A549 (cell line): ENCODE results near the gene CSNK2A3. TPM values are rescaled to one million over a fixed set of nuclear protein-coding genes. Genes with fewer than 3 reads are reported as not detected.
"Not testable (repeated sequence)": the region's sequence is repeated elsewhere in the genome, so short reads cannot be mapped to it uniquely, and the experiment has no call there.

Experiments
- ATAC-seq, 2 experiments: fragments of 200-7000 bp in 1 of 2; fragments of >200 bp in 1 of 2; cut with Nextera tagmentation in 1 of 2; cut with Tn5 transposase in 1 of 2; 3 replicates each; pipeline versions ENCODE4 v1.8.0 to v1.9.1; 2018 to 2020; ENCODE audit warnings: mild to moderate bottlenecking in 1 of 2, moderate library complexity in 1 of 2
- CTCF ChIA-PET: fragments of 300-600 bp; sonication (Branson Sonifier 250); formaldehyde crosslinking; extraction: SDS; loops from one replicate; lab custom pipeline; 2021; ENCODE audit warnings: antibody characterized with exemption, inconsistent platforms; lab: Yijun Ruan, JAX
- POLR2A ChIA-PET: fragments of 350-600 bp; formaldehyde crosslinking; extraction: SDS; loops from one replicate; lab custom pipeline; 2021; ENCODE audit warnings: antibody characterized with exemption, inconsistent platforms; lab: Yijun Ruan, JAX
- DNase-seq, 2 experiments: peaks; one replicate each; pipeline versions ENCODE4 v3.0.0 to v3.0.0-alpha.2; 2011 to 2016; ENCODE audit warnings: low read depth in 1 of 2, low spot score in 1 of 2
- FAIRE-seq: peaks from 2 replicates; lab custom pipeline; 2011; peaks lifted over from hg19 to GRCh38; lab: Jason Lieb, UNC
- H3K27ac ChIP-seq, 2 experiments: fragments of >200 bp; sonication (Bioruptor Twin); formaldehyde crosslinking; 3 replicates each; pipeline ENCODE4 v1.5.1; 2016 to 2017
- H3K4me1 ChIP-seq: fragments of >200 bp; sonication (Bioruptor Twin); formaldehyde crosslinking; 3 replicates; pipeline ENCODE4 v1.6.1; 2016
- H3K4me2 ChIP-seq: fragments of >200 bp; sonication (Bioruptor Twin); formaldehyde crosslinking; 3 replicates; pipeline ENCODE4 v1.6.1; 2016
- H3K4me3 ChIP-seq: fragments of >200 bp; sonication (Bioruptor Twin); formaldehyde crosslinking; 3 replicates; pipeline ENCODE4 v1.5.1; 2016
- H3K9me3 ChIP-seq: fragments of >200 bp; sonication (Bioruptor Twin); formaldehyde crosslinking; 3 replicates; pipeline ENCODE4 v1.6.1; 2016
- BHLHE40 ChIP-seq: IDR thresholded peaks from 2 replicates; pipeline ENCODE4 v1.6.1; 2012; ENCODE audit warnings: low read depth, low read length, inconsistent platforms
- CBX8 ChIP-seq: fragments of 200-600 bp; sonication (generic); IDR thresholded peaks from 2 replicates; pipeline ENCODE4 v1.6.1; 2016
- FOXS1 ChIP-seq: fragments of 250-450 bp; sonication (Bioruptor Pico); IDR thresholded peaks from 2 replicates; pipeline ENCODE4 v1.5.0; 2020; ENCODE audit warnings: mild to moderate bottlenecking, moderate library complexity
- GATA3 ChIP-seq: IDR thresholded peaks from 2 replicates; pipeline ENCODE4 v1.6.1; 2012; ENCODE audit warnings: borderline replicate concordance
- HEYL ChIP-seq: fragments of 250-450 bp; sonication (Bioruptor Pico); IDR thresholded peaks from 2 replicates; pipeline ENCODE4 v1.8.0; 2021; ENCODE audit warnings: mild to moderate bottlenecking, moderate library complexity
- HOXB13 ChIP-seq: fragments of 250-450 bp; sonication (Bioruptor Pico); IDR thresholded peaks from 2 replicates; pipeline ENCODE4 v1.5.0; 2020; ENCODE audit warnings: low read depth, mild to moderate bottlenecking, moderate library complexity
- KDM1A ChIP-seq: fragments of 200-600 bp; sonication (generic); IDR thresholded peaks from 2 replicates; pipeline ENCODE4 v1.6.1; 2016; ENCODE audit warnings: low read depth, mild to moderate bottlenecking
- KDM5A ChIP-seq: fragments of 200-600 bp; sonication (generic); IDR thresholded peaks from 2 replicates; pipeline ENCODE4 v1.6.1; 2016; ENCODE audit warnings: antibody characterized with exemption, mild to moderate bottlenecking
- MAFK ChIP-seq: fragments of 450-650 bp; IDR thresholded peaks from 2 replicates; pipeline ENCODE4 v1.6.1; 2014; ENCODE audit not compliant: partially characterized antibody
- MYC ChIP-seq: IDR thresholded peaks from 2 replicates; pipeline ENCODE4 v1.6.1; 2012; ENCODE audit warnings: mild to moderate bottlenecking, inconsistent platforms, low read length, improper control_type of control experiment, borderline replicate concordance
- NFE2L2 ChIP-seq: fragments of 150-350 bp; conservative IDR thresholded peaks from 2 replicates; pipeline ENCODE4 v1.6.1; 2014; ENCODE audit warnings: low read length
- NPAS2 ChIP-seq: fragments of 250-450 bp; sonication (Bioruptor Pico); IDR thresholded peaks from 2 replicates; pipeline ENCODE4 v1.8.0; 2022; ENCODE audit warnings: mild to moderate bottlenecking, moderate library complexity, borderline replicate concordance
- RAD21 ChIP-seq, 2 experiments: fragments of >200 bp in 1 of 2; sonication (Bioruptor Twin) in 1 of 2; formaldehyde crosslinking in 1 of 2; IDR thresholded peaks in 1 of 2; conservative IDR thresholded peaks in 1 of 2; 2 replicates in 1 of 2; 3 replicates in 1 of 2; pipeline ENCODE4 v1.6.1; 2012 to 2018; ENCODE audit warnings: inconsistent platforms in 1 of 2
- RARB ChIP-seq: fragments of 250-450 bp; sonication (Bioruptor Pico); IDR thresholded peaks from 2 replicates; pipeline ENCODE4 v1.8.0; 2021; ENCODE audit warnings: mild to moderate bottlenecking, moderate library complexity
- RCOR1 ChIP-seq: fragments of 150-350 bp; IDR thresholded peaks from 2 replicates; pipeline ENCODE4 v1.6.1; 2014; ENCODE audit warnings: antibody characterized with exemption, low read length, low read depth
- SMC3 ChIP-seq: fragments of >200 bp; sonication (Bioruptor Twin); formaldehyde crosslinking; IDR thresholded peaks from 3 replicates; pipeline ENCODE4 v1.6.1; 2018; ENCODE audit warnings: inconsistent platforms
- ZFP36 ChIP-seq: fragments of 450-650 bp; IDR thresholded peaks from 2 replicates; pipeline ENCODE4 v1.6.1; 2014; ENCODE audit warnings: borderline replicate concordance; ENCODE audit not compliant: partially characterized antibody
- ZSCAN20 ChIP-seq: fragments of 250-450 bp; sonication (Bioruptor Pico); IDR thresholded peaks from 2 replicates; pipeline ENCODE4 v1.8.0; 2022; ENCODE audit warnings: mild to moderate bottlenecking, moderate library complexity
- WGBS: methylation state at CpG from one replicate; pipeline ENCODE4 v1.1.6; 2017; ENCODE audit errors: missing lambda C conversion rate; 5-methylcytosine and 5-hydroxymethylcytosine counted together
- polyA minus RNA-seq: library from RNA; depleted of rRNA, polyadenylated mRNA; stranded (reverse); fragments of >200 nt; gene quantifications from 2 replicates; pipeline ENCODE4 v1.2.3, GENCODE V29; 2011; rRNA and poly(A)+ RNA removed
- polyA plus RNA-seq, 4 experiments: library from polyadenylated mRNA; depleted of rRNA in 3 of 4; stranded (reverse); fragments of >200 nt; fragmentation: RNase III in 1 of 4; extraction: RNeasy Plus Mini Kit Qiagen cat#74134 plus additional on column Dnase treatment in 1 of 4; gene quantifications; 2 replicates in 3 of 4; 3 replicates in 1 of 4; pipeline ENCODE4 v1.2.3, GENCODE V29; 2011 to 2017
- TF ChIP-seq, protein P1 (sequence below): fragments of >200 bp; sonication (Bioruptor Twin); formaldehyde crosslinking; IDR thresholded peaks from 2 replicates; pipeline ENCODE4 v1.6.1; 2016
- TF ChIP-seq, protein P2 (sequence below): fragments of >200 bp; sonication (Bioruptor Twin); formaldehyde crosslinking; IDR thresholded peaks from 3 replicates; pipeline ENCODE4 v1.5.1; 2016
- TF ChIP-seq, protein P3 (sequence below): IDR thresholded peaks from 2 replicates; pipeline ENCODE4 v1.6.1; 2012; ENCODE audit warnings: low read depth, borderline replicate concordance

CSNK2A3 gene
- polyA plus RNA-seq (2011; rRNA removed) (5.7 and 6.2 TPM in 2 replicates), polyA plus RNA-seq (2017; fragmentation: RNase III; extraction: RNeasy Plus Mini Kit Qiagen cat#74134 plus additional on column Dnase treatment) (3.9 to 5.1 TPM (median 4.4 TPM) in 3 replicates), polyA minus RNA-seq (2.8 and 4.5 TPM in 2 replicates)
- polyA plus RNA-seq (2012; cell fraction: cytosol; rRNA removed) = 0.44 and 0.56 TPM in 2 replicates
- 0.45 and 0.67 TPM in 2 replicates for polyA plus RNA-seq (2012; cell fraction: nucleus; rRNA removed)

DNA sequence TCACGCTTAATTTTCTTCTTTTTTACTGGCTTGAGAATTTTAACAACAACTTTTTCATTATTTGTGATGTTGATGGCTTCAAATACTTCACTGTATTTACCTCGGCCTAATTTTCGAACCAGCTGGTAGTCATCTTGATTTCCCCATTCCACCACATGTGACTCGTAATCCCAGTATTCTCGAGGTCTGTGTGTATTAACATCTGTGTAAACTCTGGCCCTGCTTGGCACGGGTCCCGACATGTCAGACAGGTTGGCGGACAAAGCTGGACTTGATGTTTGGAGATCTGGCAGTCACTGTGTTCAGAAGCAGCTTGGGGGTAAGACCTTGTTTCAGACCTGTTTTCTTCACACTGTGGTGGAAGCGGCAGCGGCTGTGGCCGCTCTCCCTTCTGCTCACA lies at the start of gene CSNK2A3:
Gene CSNK2A3 (minus strand): TSS at position 373 of the 400 bp plus-strand sequence. CDS start 131 bp downstream, at position 242.
- POLR2A ChIA-PET, H3K27ac ChIP-seq, DNase-seq, ATAC-seq, CTCF ChIA-PET, H3K4me2 ChIP-seq, H3K9me3 ChIP-seq, H3K4me1 ChIP-seq, H3K4me3 ChIP-seq: not testable (repeated sequence)
- 77% methylated on average over 11 of the region's 11 CpGs for WGBS
- peak; percentile 74 for FAIRE-seq

DNA sequence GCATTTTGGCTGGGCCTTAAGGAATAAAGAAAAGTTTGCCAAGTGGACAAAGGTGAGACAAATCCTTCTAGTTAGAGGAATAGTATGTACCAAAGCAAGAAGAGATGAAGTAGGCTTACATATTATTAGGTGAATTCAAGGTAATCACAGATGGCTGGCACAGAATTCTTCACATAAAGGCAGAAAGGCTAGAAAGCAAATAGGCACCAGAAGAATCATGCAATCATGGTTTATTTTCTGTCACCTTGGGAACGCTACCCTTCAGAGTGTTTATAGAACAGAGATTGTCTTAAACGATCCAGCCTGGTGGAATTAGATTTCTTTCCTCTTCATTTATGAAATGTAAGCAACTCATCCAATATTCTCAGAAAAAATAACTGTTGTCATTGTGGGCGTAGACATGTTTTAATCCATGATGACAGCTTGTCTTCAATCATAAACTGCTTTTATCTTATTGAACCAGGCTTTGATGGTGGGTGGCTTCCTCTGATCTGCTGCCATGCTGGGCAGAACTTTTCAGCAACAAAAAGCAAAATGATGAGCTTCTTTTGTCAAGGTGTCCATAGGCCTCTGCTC lies 49.0 kb upstream of the CSNK2A3 start:
- ChIA-PET POLR2A (no interaction called here), CTCF (interaction anchor here (1.0 to 1.7 kb wide), 4 partner anchors 11 to 385 kb away, joined by 3 to 6 read pairs (median 4); no protein-coding TSS in a partner anchor)
- TF ChIP-seq SMC3 = no peak
- TF ChIP-seq HOXB13 (CRISPR knock-in tag) = no peak
- no peak for TF ChIP-seq NFE2L2
- TF ChIP-seq MAFK = no peak
- no peak for TF ChIP-seq MYC
- no peak for TF ChIP-seq ZSCAN20 (CRISPR knock-in tag)
- TF ChIP-seq NPAS2 (CRISPR knock-in tag) = no peak
- TF ChIP-seq, protein P1, sequence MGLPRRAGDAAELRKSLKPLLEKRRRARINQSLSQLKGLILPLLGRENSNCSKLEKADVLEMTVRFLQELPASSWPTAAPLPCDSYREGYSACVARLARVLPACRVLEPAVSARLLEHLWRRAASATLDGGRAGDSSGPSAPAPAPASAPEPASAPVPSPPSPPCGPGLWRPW = no peak
- TF ChIP-seq RCOR1 = no peak
- no peak for TF ChIP-seq RAD21 (conservative IDR thresholded peaks at IDR 0.05 in 1 of 2, IDR thresholded peaks at IDR 0.05 in 1 of 2)
- ATAC-seq (no peak), FAIRE-seq (no peak), DNase-seq (no peak)
- Histone ChIP-seq H3K4me1 (no peaks in the 10 kb centered on the region), H3K9me3 (no peaks in the 10 kb centered on the region), H3K4me2 (no peak overlapping the region), H3K27ac (no peak overlapping the region), H3K4me3 (no peak overlapping the region)
- 75% methylated on average over 3 of the region's 3 CpGs for WGBS

DNA sequence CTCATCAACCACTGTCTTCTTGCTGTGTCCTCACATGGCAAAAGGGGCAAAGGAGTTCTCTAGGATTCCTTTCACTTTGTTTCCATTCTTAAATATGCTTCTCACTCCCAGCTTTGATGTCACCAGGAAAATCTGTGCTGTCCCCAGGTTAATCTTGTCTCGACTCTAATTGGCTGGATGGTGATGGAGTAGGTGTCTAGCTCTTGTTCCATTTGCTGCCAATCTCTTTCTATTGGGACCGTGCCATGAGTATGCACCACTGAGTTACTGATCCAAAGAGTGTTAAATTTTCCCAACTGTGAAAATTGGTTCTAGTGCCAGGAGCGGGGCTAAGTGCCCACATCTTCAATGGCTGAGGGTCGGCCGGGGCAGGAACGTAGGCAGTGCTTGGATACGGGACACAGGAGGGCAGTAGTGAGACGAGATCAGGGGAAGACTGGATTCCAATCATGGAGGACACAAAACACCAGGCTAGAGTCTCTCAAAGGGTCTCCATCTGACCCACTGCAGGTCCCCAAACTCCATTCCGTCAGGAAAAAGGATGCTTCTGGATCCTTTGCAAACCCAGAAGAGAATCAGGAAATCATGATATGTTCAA lies 47.7 kb upstream of the CSNK2A3 start:
- Histone ChIP-seq H3K4me1 (0 out of 3 replicates have a peak, but pooled peaks cover 3% of the 10 kb centered on the region), H3K9me3 (no peaks in the 10 kb centered on the region), H3K4me2 (no peak overlapping the region), H3K27ac (no peak overlapping the region), H3K4me3 (no peak overlapping the region)
- DNase-seq (peak in 1 of 2 experiments; percentile 33), FAIRE-seq (no peak), ATAC-seq (peak in 1 of 2 experiments; percentile 72; a peak in 3 of 6 replicates)
- ChIA-PET POLR2A (no interaction called here), CTCF (interaction anchor here (1.0 to 2.1 kb wide), 2 partner anchors 14 to 387 kb away, joined by 3 to 6 read pairs; no protein-coding TSS in a partner anchor)
- whole genome bisulfite sequencing = 80% methylated on average over 9 of the region's 9 CpGs
- TF ChIP-seq SMC3 (no peak), RAD21 (conservative IDR thresholded peaks at IDR 0.05 in 1 of 2, IDR thresholded peaks at IDR 0.05 in 1 of 2) (peak; percentile 30 to 56; a peak in 4 of 5 replicates), HEYL (no peak), KDM5A (no peak), BHLHE40 (no peak), KDM1A (no peak)
- TF ChIP-seq, protein P2, sequence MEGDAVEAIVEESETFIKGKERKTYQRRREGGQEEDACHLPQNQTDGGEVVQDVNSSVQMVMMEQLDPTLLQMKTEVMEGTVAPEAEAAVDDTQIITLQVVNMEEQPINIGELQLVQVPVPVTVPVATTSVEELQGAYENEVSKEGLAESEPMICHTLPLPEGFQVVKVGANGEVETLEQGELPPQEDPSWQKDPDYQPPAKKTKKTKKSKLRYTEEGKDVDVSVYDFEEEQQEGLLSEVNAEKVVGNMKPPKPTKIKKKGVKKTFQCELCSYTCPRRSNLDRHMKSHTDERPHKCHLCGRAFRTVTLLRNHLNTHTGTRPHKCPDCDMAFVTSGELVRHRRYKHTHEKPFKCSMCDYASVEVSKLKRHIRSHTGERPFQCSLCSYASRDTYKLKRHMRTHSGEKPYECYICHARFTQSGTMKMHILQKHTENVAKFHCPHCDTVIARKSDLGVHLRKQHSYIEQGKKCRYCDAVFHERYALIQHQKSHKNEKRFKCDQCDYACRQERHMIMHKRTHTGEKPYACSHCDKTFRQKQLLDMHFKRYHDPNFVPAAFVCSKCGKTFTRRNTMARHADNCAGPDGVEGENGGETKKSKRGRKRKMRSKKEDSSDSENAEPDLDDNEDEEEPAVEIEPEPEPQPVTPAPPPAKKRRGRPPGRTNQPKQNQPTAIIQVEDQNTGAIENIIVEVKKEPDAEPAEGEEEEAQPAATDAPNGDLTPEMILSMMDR = no peak; the same call in 2 of the 3 replicates

DNA sequence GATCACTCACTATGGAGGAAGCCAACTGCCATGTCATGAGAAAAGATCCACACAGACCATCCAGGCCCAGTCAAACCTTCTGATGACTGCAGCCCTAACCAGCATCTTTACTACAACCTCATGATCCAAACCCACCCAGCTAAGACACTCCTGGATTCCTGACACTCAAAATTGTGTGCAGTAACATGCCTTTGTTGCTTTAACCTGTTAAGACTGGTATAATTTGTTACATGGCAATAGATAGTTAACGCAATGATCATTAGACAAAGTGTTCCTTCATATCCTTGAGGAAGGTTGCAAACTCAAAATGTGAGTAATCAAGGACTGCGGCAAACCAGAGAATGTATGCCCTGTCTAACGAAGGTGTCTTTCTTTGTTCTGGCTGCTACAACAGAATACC lies 47.1 kb upstream of the CSNK2A3 start:
- WGBS = 94% methylated on average over 3 of the region's 3 CpGs
- peak; percentile 68 for FAIRE-seq

More for the DNA sequence above, 47.1 kb upstream of the CSNK2A3 start:
- Histone ChIP-seq H3K27ac (no peak overlapping the region), H3K4me3 (no peak overlapping the region)
- ATAC-seq (no peak), DNase-seq (no peak)
- CTCF ChIA-PET = interaction anchor here (1.0 to 2.1 kb wide), 2 partner anchors 14 to 387 kb away, joined by 3 to 6 read pairs; no protein-coding TSS in a partner anchor
- TF ChIP-seq ZSCAN20 (CRISPR knock-in tag) (no peak), CBX8 (no peak), ZFP36 (no peak), RARB (CRISPR knock-in tag) (no peak), GATA3 (no peak), FOXS1 (CRISPR knock-in tag) (no peak)
- TF ChIP-seq, protein P3, sequence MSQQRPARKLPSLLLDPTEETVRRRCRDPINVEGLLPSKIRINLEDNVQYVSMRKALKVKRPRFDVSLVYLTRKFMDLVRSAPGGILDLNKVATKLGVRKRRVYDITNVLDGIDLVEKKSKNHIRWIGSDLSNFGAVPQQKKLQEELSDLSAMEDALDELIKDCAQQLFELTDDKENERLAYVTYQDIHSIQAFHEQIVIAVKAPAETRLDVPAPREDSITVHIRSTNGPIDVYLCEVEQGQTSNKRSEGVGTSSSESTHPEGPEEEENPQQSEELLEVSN = no peak
- TF ChIP-seq, all 56 proteins: peak for 0
- Histone ChIP-seq H3K9me3 (no peaks in the 10 kb centered on the region), H3K4me2 (no peak overlapping the region), H3K4me1 (0 out of 3 replicates have a peak, but pooled peaks cover 3% of the 10 kb centered on the region)
- POLR2A ChIA-PET = no interaction called here
